ENCODE data around the gene SHISA5. TPM values are rescaled to one million over a fixed set of nuclear protein-coding genes. Genes with fewer than 3 reads are reported as not detected.
A peak's percentile ranks its signal among the peaks of the same experiment; 100 is the strongest.

The SHISA5 gene
- total RNA-seq, 5 donors from 2014 or later (not counting 1 experiment from before 2014, with no cell fraction given), result 156 to 258 (median 217) TPM

DNA sequence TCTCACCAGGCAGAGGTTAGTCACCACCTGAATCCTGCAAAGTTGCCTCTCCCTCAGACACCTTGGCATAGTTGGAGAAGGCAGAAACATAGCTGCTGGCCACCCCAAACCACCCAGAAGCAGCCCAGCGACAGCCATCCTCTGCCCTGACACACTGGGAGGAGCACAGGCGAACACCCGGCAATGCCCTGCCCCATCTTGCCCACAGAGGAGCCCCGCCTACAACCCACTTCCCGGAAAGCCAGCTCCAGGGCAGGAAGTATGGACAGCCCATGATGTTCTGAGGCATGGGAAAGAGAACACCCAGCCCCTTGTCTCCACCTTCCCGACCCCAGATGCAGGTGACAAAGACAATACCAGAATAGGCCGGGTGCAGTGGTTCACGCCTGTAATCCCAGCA is 12.6 kb upstream of the SHISA5 start:
- H3K4me1 ChIP-seq (ENCODE audit: control insufficient read depth in 1 of 2, extremely low read depth in 1 of 2, insufficient read depth in 2 of 2, low read length in 2 of 2), result peaks cover 59 to 73% of the 10 kb centered on the region in 2 experiments
- H3K36me3 ChIP-seq (ENCODE audit: control insufficient read depth in 2 of 2, extremely low read depth in 1 of 2, insufficient read depth in 1 of 2, low read length in 1 of 2), result no peaks in the 10 kb centered on the region
- no peaks in the 10 kb centered on the region for H3K9me3 ChIP-seq
- ChIA-PET POLR2A (no interaction called here), CTCF (no interaction called here)
- Mint-ChIP-seq H3K9me3 (no peaks in the 10 kb centered on the region), H3K36me3 (no peaks in the 10 kb centered on the region), H3K27me3 (no peaks in the 10 kb centered on the region), H3K4me1 (peaks cover 71 to 82% (median 79%) of the 10 kb centered on the region in 3 donors), H3K27ac (peak overlapping the region; percentile 80 to 86), H3K4me3 (peak overlapping the region in 2 of 3 donors; percentile 57 to 66)
- WGBS (ENCODE audit: insufficient coverage), result 26% methylated on average over 6 of the region's 8 CpGs
- peak overlapping the region in 1 of 2 donors; percentile 25 for H3K4me3 ChIP-seq (ENCODE audit: control insufficient read depth in 1 of 2, extremely low read depth in 1 of 2, low read length in 1 of 2)
- H3K27me3 ChIP-seq (replicated peaks in 1 of 2; ENCODE audit: control insufficient read depth in 2 of 2, extremely low read depth in 1 of 2, insufficient read depth in 2 of 2, low read length in 1 of 2), result no peaks in the 10 kb centered on the region
- ATAC-seq (replicated peaks in 1 of 4) (peak in 3 of 4 experiments; percentile 33 to 44 (median 41)), DNase-seq (peak in 1 of 35 experiments; percentile 32)
- H3K27ac ChIP-seq (ENCODE audit: low read length), result peak overlapping the region; percentile 49

DNA sequence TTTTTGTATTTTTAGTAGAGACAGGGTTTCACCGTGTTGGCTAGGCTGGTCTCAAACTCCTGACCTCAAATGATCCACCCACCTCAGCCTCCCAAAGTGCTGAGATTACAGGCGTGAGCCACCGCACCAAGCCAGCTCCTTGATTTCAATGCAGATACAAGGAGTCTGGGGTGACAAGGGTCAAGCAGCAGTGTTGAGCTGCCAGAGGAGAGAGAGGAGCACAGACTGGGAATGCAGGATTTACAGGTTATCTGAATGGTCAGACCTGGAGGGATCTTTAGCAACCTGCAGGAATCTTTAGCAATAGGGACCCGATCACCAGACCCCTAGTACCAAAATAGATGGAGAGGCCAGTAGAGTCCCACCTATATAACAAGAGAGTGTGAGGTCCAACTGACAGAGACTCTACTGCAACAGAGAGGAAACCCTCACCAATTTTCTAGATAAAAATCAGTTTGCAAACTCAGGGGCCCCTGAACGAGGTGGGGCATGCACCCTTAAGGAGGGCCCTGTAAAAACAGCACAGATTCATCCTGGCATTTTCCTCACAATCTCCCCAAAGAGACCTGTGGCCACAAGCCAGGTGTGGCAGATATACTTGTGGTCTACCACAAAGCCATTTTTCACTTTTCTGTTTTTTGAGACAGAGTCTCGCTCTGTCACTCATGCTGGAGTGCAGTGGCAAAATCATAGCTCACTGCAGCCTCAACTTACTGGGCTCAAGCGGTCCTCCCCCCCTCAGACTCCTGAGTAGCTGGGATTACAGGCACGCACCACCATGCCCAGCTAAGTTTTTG is 10.7 kb upstream of the SHISA5 start:
- no peak overlapping the region for H3K27ac ChIP-seq (ENCODE audit: low read length)
- Mint-ChIP-seq H3K36me3 (no peaks in the 10 kb centered on the region), H3K27me3 (no peaks in the 10 kb centered on the region), H3K27ac (peak overlapping the region; percentile 77 to 85), H3K9me3 (no peaks in the 10 kb centered on the region), H3K4me1 (peaks cover 67 to 79% (median 77%) of the 10 kb centered on the region in 3 donors), H3K4me3 (peak overlapping the region; percentile 25 to 63 (median 31))
- H3K4me1 ChIP-seq (ENCODE audit: control insufficient read depth in 1 of 2, extremely low read depth in 1 of 2, insufficient read depth in 2 of 2, low read length in 2 of 2), result peaks cover 57 to 65% of the 10 kb centered on the region in 2 experiments
- ChIA-PET POLR2A (no interaction called here), CTCF (interaction anchor here in 1 of 2 donors (0.9 kb wide), 1 partner anchor 44 kb away, joined by 3 read pairs; no protein-coding TSS in a partner anchor)
- H3K36me3 ChIP-seq (ENCODE audit: control insufficient read depth in 2 of 2, extremely low read depth in 1 of 2, insufficient read depth in 1 of 2, low read length in 1 of 2), result no peaks in the 10 kb centered on the region
- H3K27me3 ChIP-seq (replicated peaks in 1 of 2; ENCODE audit: control insufficient read depth in 2 of 2, extremely low read depth in 1 of 2, insufficient read depth in 2 of 2, low read length in 1 of 2), result no peaks in the 10 kb centered on the region
- ATAC-seq (replicated peaks in 1 of 4) (peak; percentile 73 to 82 (median 74)), DNase-seq (peak in 8 of 35 experiments; percentile 19 to 53 (median 26))
- no peaks in the 10 kb centered on the region for H3K9me3 ChIP-seq
- WGBS (ENCODE audit: insufficient coverage), result 0% methylated on average over 1 of the region's 8 CpGs
- H3K4me3 ChIP-seq (ENCODE audit: control insufficient read depth in 1 of 2, extremely low read depth in 1 of 2, low read length in 1 of 2), result peak overlapping the region; percentile 14 to 25

DNA sequence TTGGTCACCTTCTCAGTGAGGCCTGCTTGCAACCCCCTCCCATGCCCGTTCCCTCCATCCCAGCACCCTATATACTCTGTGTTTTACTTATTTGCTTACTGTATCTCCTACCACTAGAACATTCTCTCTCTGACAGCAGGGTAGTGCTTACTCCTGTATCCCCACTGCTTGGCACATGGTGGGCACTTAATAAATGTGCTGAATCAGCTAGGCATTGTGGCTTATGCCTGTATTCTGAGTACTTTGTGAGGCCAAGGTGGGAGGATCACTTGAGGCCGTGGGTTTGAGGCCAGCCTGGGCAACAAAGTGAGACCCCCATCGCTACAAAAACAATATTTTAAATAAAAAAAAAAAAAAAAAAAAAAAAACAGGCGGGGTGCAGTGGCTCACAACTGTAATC is 7.6 kb upstream of the SHISA5 start:
- H3K27ac ChIP-seq (ENCODE audit: low read length), result no peak overlapping the region
- ChIA-PET POLR2A (no interaction called here), CTCF (interaction anchor here in 1 of 2 donors (0.7 kb wide), 1 partner anchor 81 kb away, joined by 5 read pairs; no protein-coding TSS in a partner anchor)
- H3K36me3 ChIP-seq (ENCODE audit: control insufficient read depth in 2 of 2, extremely low read depth in 1 of 2, insufficient read depth in 1 of 2, low read length in 1 of 2), result no peaks in the 10 kb centered on the region
- Mint-ChIP-seq H3K27ac (no peak overlapping the region), H3K27me3 (no peaks in the 10 kb centered on the region), H3K9me3 (no peaks in the 10 kb centered on the region), H3K4me3 (no peak overlapping the region), H3K36me3 (no peaks in the 10 kb centered on the region), H3K4me1 (peaks cover 52 to 63% (median 61%) of the 10 kb centered on the region in 3 donors)
- no peaks in the 10 kb centered on the region for H3K9me3 ChIP-seq
- ATAC-seq (replicated peaks in 1 of 4) (no peak), DNase-seq (no peak)
- WGBS (ENCODE audit: insufficient coverage), result 100% methylated on average over 1 of the region's 4 CpGs
- H3K4me3 ChIP-seq (ENCODE audit: control insufficient read depth in 1 of 2, extremely low read depth in 1 of 2, low read length in 1 of 2), result no peak overlapping the region
- H3K27me3 ChIP-seq (replicated peaks in 1 of 2; ENCODE audit: control insufficient read depth in 2 of 2, extremely low read depth in 1 of 2, insufficient read depth in 2 of 2, low read length in 1 of 2), result no peaks in the 10 kb centered on the region
- peaks cover 36 to 50% of the 10 kb centered on the region in 2 experiments for H3K4me1 ChIP-seq (ENCODE audit: control insufficient read depth in 1 of 2, extremely low read depth in 1 of 2, insufficient read depth in 2 of 2, low read length in 2 of 2)

DNA sequence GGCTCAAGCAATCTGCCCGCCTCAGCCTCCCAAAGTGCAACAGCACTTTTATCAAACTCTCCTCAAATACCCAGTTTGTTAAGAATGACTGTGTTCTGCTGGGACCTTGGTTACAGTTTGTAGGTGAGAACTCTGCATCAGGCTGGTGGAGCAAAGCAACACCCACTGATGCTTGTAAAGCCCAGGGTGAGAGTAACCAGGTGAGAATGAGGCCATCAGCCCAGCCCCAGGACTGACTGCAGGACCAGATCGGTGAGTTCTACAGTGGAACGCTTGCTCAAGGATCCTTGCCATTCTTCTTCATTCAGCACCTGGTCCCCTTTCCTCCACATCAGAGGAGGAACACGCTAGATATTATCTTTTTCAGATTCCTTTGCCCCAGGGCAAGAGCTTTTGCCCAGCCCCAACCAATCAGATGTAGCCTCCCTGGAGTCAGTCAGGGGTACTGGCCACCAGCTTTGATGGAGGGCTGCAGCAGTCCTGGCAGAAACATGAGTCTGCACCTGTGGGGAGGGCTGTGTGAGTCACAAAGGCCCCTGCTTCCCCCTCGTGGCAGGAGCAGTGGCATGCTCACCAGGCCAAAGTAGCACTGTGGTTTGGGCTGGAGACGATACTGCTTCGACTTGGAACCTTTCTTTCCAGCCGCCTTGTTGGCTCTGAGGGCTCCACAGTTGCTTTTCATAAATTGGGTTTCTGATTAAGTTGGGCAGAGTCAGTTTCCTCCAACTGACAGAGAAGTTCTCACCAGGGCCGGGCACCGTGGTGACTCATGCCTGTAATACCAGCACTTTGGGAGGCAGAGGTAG is 3.5 kb upstream of the SHISA5 start:
- 2% methylated on average over 6 of the region's 10 CpGs for WGBS (ENCODE audit: insufficient coverage)
- Histone ChIP-seq H3K9me3 (no peaks in the 10 kb centered on the region), H3K36me3 (ENCODE audit: control insufficient read depth in 2 of 2, extremely low read depth in 1 of 2, insufficient read depth in 1 of 2, low read length in 1 of 2) (no peaks in the 10 kb centered on the region), H3K27ac (ENCODE audit: low read length) (peak overlapping the region; percentile 35), H3K4me1 (ENCODE audit: control insufficient read depth in 1 of 2, extremely low read depth in 1 of 2, insufficient read depth in 2 of 2, low read length in 2 of 2) (peaks cover 21 to 47% of the 10 kb centered on the region in 2 experiments), H3K4me3 (ENCODE audit: control insufficient read depth in 1 of 2, extremely low read depth in 1 of 2, low read length in 1 of 2) (no peak overlapping the region), H3K27me3 (replicated peaks in 1 of 2; ENCODE audit: control insufficient read depth in 2 of 2, extremely low read depth in 1 of 2, insufficient read depth in 2 of 2, low read length in 1 of 2) (no peaks in the 10 kb centered on the region)
- Mint-ChIP-seq H3K4me3 (peak overlapping the region in 2 of 3 donors; percentile 45 to 46), H3K4me1 (peaks cover 48 to 58% (median 56%) of the 10 kb centered on the region in 3 donors), H3K9me3 (no peaks in the 10 kb centered on the region), H3K27ac (peak overlapping the region; percentile 87 to 92), H3K36me3 (no peaks in the 10 kb centered on the region), H3K27me3 (no peaks in the 10 kb centered on the region)
- peak; percentile 56 to 84 (median 72) for DNase-seq
- ATAC-seq (replicated peaks in 1 of 4), result peak; percentile 82 to 91 (median 84)
- ChIA-PET POLR2A (interaction anchor here (0.6 to 1.2 kb wide), 2 partner anchors 41 to 452 kb away, joined by 3 to 6 read pairs; a partner anchor contains a TSS), CTCF (interaction anchor here (0.7 to 2.5 kb wide), 10 partner anchors 35 to 263 kb away, joined by 3 to 16 read pairs (median 6); partner anchors contain the start of genes ATRIP (in 1 of the 2) and CCDC51 (in 1 of the 2))

DNA sequence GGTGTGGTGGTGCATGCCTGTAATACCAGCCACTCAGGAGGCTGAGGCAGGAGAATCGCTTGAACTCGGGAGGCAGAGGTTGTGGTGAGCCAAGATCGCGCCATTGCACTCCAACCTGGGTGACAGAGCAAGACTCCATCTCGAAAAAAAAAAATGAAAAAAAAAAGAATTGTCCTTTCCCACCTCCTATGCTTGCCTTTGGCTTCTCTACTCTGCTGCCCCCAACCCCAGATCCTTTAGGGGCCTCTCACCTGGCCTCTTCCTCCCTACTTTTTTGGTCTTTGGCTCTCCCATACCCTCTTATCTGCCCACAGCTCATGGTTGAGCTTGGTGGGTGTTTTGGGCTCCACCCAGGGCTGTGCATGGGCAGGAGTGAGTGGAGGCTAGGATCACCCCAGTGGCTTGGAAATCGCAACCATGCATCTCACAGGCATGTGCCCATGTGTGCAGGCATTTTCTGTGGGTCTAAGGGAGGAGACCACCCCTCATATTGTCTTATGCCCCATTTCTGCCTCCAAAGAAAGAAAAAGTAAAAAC is 2.1 kb upstream of the SHISA5 start:
- H3K4me3 ChIP-seq (ENCODE audit: control insufficient read depth in 1 of 2, extremely low read depth in 1 of 2, low read length in 1 of 2), result no peak overlapping the region
- H3K36me3 ChIP-seq (ENCODE audit: control insufficient read depth in 2 of 2, extremely low read depth in 1 of 2, insufficient read depth in 1 of 2, low read length in 1 of 2), result no peaks in the 10 kb centered on the region
- ChIA-PET POLR2A (no interaction called here), CTCF (interaction anchor here in 1 of 2 donors (1.3 kb wide), 2 partner anchors 33 to 70 kb away, joined by 5 to 6 read pairs; no protein-coding TSS in a partner anchor)
- no peak for DNase-seq
- ATAC-seq (replicated peaks in 1 of 4), result no peak
- WGBS (ENCODE audit: insufficient coverage), result 88% methylated on average over 4 of the region's 6 CpGs
- H3K36me3 Mint-ChIP-seq, result peaks cover 6% of the 10 kb centered on the region
- H3K9me3 Mint-ChIP-seq, result no peaks in the 10 kb centered on the region
- peaks cover 19 to 55% of the 10 kb centered on the region in 2 experiments for H3K4me1 ChIP-seq (ENCODE audit: control insufficient read depth in 1 of 2, extremely low read depth in 1 of 2, insufficient read depth in 2 of 2, low read length in 2 of 2)
- H3K27ac ChIP-seq (ENCODE audit: low read length), result no peak overlapping the region
- no peaks in the 10 kb centered on the region for H3K9me3 ChIP-seq
- H3K27ac Mint-ChIP-seq, result peak overlapping the region; percentile 87 to 92
- H3K4me3 Mint-ChIP-seq, result no peak overlapping the region
- no peaks in the 10 kb centered on the region for H3K27me3 Mint-ChIP-seq
- peaks cover 54 to 62% (median 60%) of the 10 kb centered on the region in 3 donors for H3K4me1 Mint-ChIP-seq
- no peaks in the 10 kb centered on the region for H3K27me3 ChIP-seq (replicated peaks in 1 of 2; ENCODE audit: control insufficient read depth in 2 of 2, extremely low read depth in 1 of 2, insufficient read depth in 2 of 2, low read length in 1 of 2)

DNA sequence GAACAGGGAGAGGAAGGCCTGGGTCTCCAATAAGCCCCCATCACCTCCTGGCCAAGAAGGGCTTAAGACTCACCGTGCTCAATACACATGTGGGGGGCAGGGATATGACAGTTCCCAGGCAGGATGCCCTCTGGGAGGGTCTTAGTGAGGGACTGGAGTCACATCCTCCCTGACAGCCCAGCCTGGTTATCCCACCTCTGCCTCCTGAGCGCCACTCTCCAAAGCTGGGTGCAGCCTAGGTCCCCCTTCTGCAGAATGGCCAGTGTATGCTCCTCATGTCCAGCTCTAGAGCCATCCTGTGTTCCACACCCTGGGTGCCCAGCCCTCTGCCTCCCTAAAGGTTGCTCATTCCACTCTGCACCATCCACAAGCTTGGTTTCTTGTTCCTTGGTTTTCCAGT is 1.2 kb upstream of the SHISA5 start:
- WGBS (ENCODE audit: insufficient coverage), result 100% methylated on average over 1 of the region's 2 CpGs
- ATAC-seq (replicated peaks in 1 of 4), result no peak
- ChIA-PET CTCF (interaction anchor here (0.6 to 1.3 kb wide), 5 partner anchors 9 to 104 kb away, joined by 3 to 5 read pairs (median 3); no protein-coding TSS in a partner anchor), POLR2A (no interaction called here)
- H3K27me3 ChIP-seq (replicated peaks in 1 of 2; ENCODE audit: control insufficient read depth in 2 of 2, extremely low read depth in 1 of 2, insufficient read depth in 2 of 2, low read length in 1 of 2), result no peaks in the 10 kb centered on the region
- no peak overlapping the region for H3K4me3 ChIP-seq (ENCODE audit: control insufficient read depth in 1 of 2, extremely low read depth in 1 of 2, low read length in 1 of 2)
- H3K27me3 Mint-ChIP-seq, result no peaks in the 10 kb centered on the region
- H3K36me3 Mint-ChIP-seq, result peaks cover 10% of the 10 kb centered on the region
- no peaks in the 10 kb centered on the region for H3K9me3 Mint-ChIP-seq
- peaks cover 56 to 68% (median 65%) of the 10 kb centered on the region in 3 donors for H3K4me1 Mint-ChIP-seq
- H3K27ac ChIP-seq (ENCODE audit: low read length), result peak overlapping the region; percentile 61
- H3K27ac Mint-ChIP-seq, result peak overlapping the region; percentile 79 to 92
- H3K36me3 ChIP-seq (ENCODE audit: control insufficient read depth in 2 of 2, extremely low read depth in 1 of 2, insufficient read depth in 1 of 2, low read length in 1 of 2), result no peaks in the 10 kb centered on the region
- no peaks in the 10 kb centered on the region for H3K9me3 ChIP-seq
- H3K4me3 Mint-ChIP-seq, result peak overlapping the region; percentile 73 to 86 (median 83)
- H3K4me1 ChIP-seq (ENCODE audit: control insufficient read depth in 1 of 2, extremely low read depth in 1 of 2, insufficient read depth in 2 of 2, low read length in 2 of 2), result peaks cover 19 to 55% of the 10 kb centered on the region in 2 experiments
- no peak for DNase-seq
